Smooth muscle cell (in vitro differentiated cells): ENCODE measurements around the gene COL5A2. TPM values are rescaled to one million over a fixed set of nuclear protein-coding genes. Genes with fewer than 3 reads are reported as not detected.

Source experiments
- DNase-seq: peaks from one replicate; lab custom pipeline; 2025; ENCODE audit not compliant: unreplicated experiment; lab: John Stamatoyannopoulos, UW
- H2AFZ ChIP-seq: fragments of 200-600 bp; sonication (generic); 2 replicates; pipeline ENCODE4 v1.6.0; 2016; ENCODE audit warnings: antibody characterized with exemption, low read depth, mild to moderate bottlenecking
- H3F3A ChIP-seq: fragments of 200-600 bp; sonication (generic); 2 replicates; pipeline ENCODE4 v1.6.0; 2017; ENCODE audit warnings: antibody characterized with exemption, low read depth
- H3K27ac ChIP-seq: fragments of 200-600 bp; sonication (generic); 2 replicates; pipeline ENCODE4 v1.5.1; 2016; ENCODE audit warnings: low read depth, mild to moderate bottlenecking
- H3K27me3 ChIP-seq: fragments of 200-600 bp; sonication (generic); 2 replicates; pipeline ENCODE4 v1.6.1; 2016; ENCODE audit warnings: low read depth, mild to moderate bottlenecking
- H3K36me3 ChIP-seq: fragments of 200-600 bp; sonication (generic); 2 replicates; pipeline ENCODE4 v1.5.1; 2016; ENCODE audit warnings: low read depth
- H3K4me1 ChIP-seq: fragments of 200-600 bp; sonication (generic); 2 replicates; pipeline ENCODE4 v1.5.1; 2016; ENCODE audit warnings: low read depth
- H3K4me2 ChIP-seq: fragments of 200-600 bp; sonication (generic); 2 replicates; pipeline ENCODE4 v1.6.0; 2016; ENCODE audit warnings: mild to moderate bottlenecking
- H3K4me3 ChIP-seq: fragments of 200-600 bp; sonication (generic); 2 replicates; pipeline ENCODE4 v1.5.1; 2016; ENCODE audit warnings: mild to moderate bottlenecking
- H3K79me2 ChIP-seq: fragments of 200-600 bp; sonication (generic); 2 replicates; pipeline ENCODE4 v1.6.0; 2016; ENCODE audit warnings: low read depth, mild to moderate bottlenecking
- H3K9ac ChIP-seq: fragments of 200-600 bp; sonication (generic); 2 replicates; pipeline ENCODE4 v1.6.0; 2016; ENCODE audit warnings: low read depth
- H3K9me3 ChIP-seq: fragments of 200-600 bp; sonication (generic); replicated peaks from 2 replicates; pipeline ENCODE4 v1.5.1; 2016; ENCODE audit warnings: low read depth
- H4K20me1 ChIP-seq: fragments of 200-600 bp; sonication (generic); 2 replicates; pipeline ENCODE4 v1.6.0; 2016; ENCODE audit warnings: low read depth
- CTCF ChIP-seq: fragments of 200-600 bp; sonication (generic); IDR thresholded peaks from 2 replicates; pipeline ENCODE4 v1.5.1; 2017; ENCODE audit warnings: borderline replicate concordance, mild to moderate bottlenecking, antibody characterized with exemption; ENCODE audit not compliant: insufficient read depth, poor library complexity, severe bottlenecking
- whole genome bisulfite sequencing: methylation state at CpG from one replicate; pipeline ENCODE4 v1.1.7; 2016; ENCODE audit warnings: low lambda C conversion rate; 5-methylcytosine and 5-hydroxymethylcytosine counted together
- polyA plus RNA-seq: library from polyadenylated mRNA; unstranded; fragments of >200 nt; fragmentation: Nextera tagmentation; extraction: Ambion mirVana; gene quantifications from 2 replicates; pipeline ENCODE4 v1.2.1, GENCODE V29; 2016
- total RNA-seq: library from RNA; depleted of rRNA; stranded (reverse); fragments of >200 nt; gene quantifications from 2 replicates; pipeline ENCODE4 v1.2.3, GENCODE V29; 2014

The COL5A2 gene
- total and polyA plus RNA-seq, 2 experiments from 2014 or later, result 364 to 697 TPM

- Histone ChIP-seq H3F3A (peaks cover 21% of the 10 kb centered on the region), H3K9ac (no peak overlapping the region), H3K36me3 (no peaks in the 10 kb centered on the region), H2AFZ (no peak overlapping the region), H3K4me3 (no peak overlapping the region), H3K79me2 (no peaks in the 10 kb centered on the region), H4K20me1 (no peaks in the 10 kb centered on the region), H3K27me3 (no peaks in the 10 kb centered on the region), H3K27ac (no peak overlapping the region), H3K4me2 (no peak overlapping the region), H3K9me3 (no peaks in the 10 kb centered on the region), H3K4me1 (peaks cover 30% of the 10 kb centered on the region)
- TF ChIP-seq CTCF, result no peak
- DNase-seq, result no peak
- WGBS, result 100% methylated on average over 2 of the region's 2 CpGs
Measured at GRCh38 chr2:189214484-189214883, 34.9 kb upstream of the COL5A2 start.

GRCh38 chr2:189213250-189213649, 33.7 kb upstream of the COL5A2 start:
- Histone ChIP-seq H3K36me3 (no peaks in the 10 kb centered on the region), H3K4me2 (no peak overlapping the region), H3K4me3 (no peak overlapping the region), H4K20me1 (no peaks in the 10 kb centered on the region), H3F3A (peaks cover 17% of the 10 kb centered on the region), H3K9ac (no peak overlapping the region), H3K9me3 (no peaks in the 10 kb centered on the region), H3K79me2 (no peaks in the 10 kb centered on the region), H3K4me1 (peaks cover 40% of the 10 kb centered on the region), H3K27ac (peak overlapping the region; percentile 14), H2AFZ (peak overlapping the region; percentile 40), H3K27me3 (no peaks in the 10 kb centered on the region)
- no peak for DNase-seq
- no peak for TF ChIP-seq CTCF
- whole genome bisulfite sequencing, result 85% methylated on average over 2 of the region's 2 CpGs

GRCh38 chr2:189210250-189211087, 30.9 kb upstream of the COL5A2 start:
- H3F3A ChIP-seq, result peaks cover 11% of the 10 kb centered on the region
- H3K36me3 ChIP-seq, result no peaks in the 10 kb centered on the region
- peaks cover 33% of the 10 kb centered on the region for H3K4me1 ChIP-seq
- no peak for TF ChIP-seq CTCF
- H3K27ac ChIP-seq, result peak overlapping the region; percentile 99
- H3K27me3 ChIP-seq, result no peaks in the 10 kb centered on the region
- peak overlapping the region; percentile 41 for H3K4me3 ChIP-seq
- H3K4me2 ChIP-seq, result peak overlapping the region; percentile 86
- no peak for DNase-seq
- no peaks in the 10 kb centered on the region for H3K79me2 ChIP-seq
- peak overlapping the region; percentile 95 for H3K9ac ChIP-seq
- H4K20me1 ChIP-seq, result no peaks in the 10 kb centered on the region
- H3K9me3 ChIP-seq, result no peaks in the 10 kb centered on the region
- WGBS, result 3% methylated on average over 7 of the region's 7 CpGs
- H2AFZ ChIP-seq, result peak overlapping the region; percentile 29
